ENCODE measurements around the gene BMF. TPM values are rescaled to one million over a fixed set of nuclear protein-coding genes. Genes with fewer than 3 reads are reported as not detected.

BMF gene
- total RNA-seq, 3 donors from 2014 or later: 8.2 to 24.4 (median 9.3) TPM

- H3K27ac ChIP-seq: peak overlapping the region; percentile 69 to 83
These were observed 61.8 kb downstream of the BMF start for GRCh38 chr15:40046721-40047414.

GRCh38 chr15:40045572-40046217, 63.0 kb downstream of the BMF start:
- DNase-seq (ENCODE audit: low spot score in 2 of 2): no peak
- no peaks in the 10 kb centered on the region for H3K9me3 ChIP-seq
- no peak for TF ChIP-seq CTCF (IDR thresholded peaks at IDR 0.05)
- no peak for TF ChIP-seq POLR2A (IDR thresholded peaks at IDR 0.05)
- TF ChIP-seq POLR2AphosphoS5 (IDR thresholded peaks at IDR 0.05): no peak
- H3K4me3 ChIP-seq: no peak overlapping the region
- no peaks in the 10 kb centered on the region for H3K36me3 ChIP-seq
- intact Hi-C loops (cut with DNase I; ENCODE audit: low total_unique reads): loop anchor here (10.0 kb wide), 1 partner anchor 229 kb away; no protein-coding TSS in a partner anchor
- no peaks in the 10 kb centered on the region for H3K27me3 ChIP-seq
- H3K27ac ChIP-seq: peak overlapping the region; percentile 62 to 64
- H3K4me1 ChIP-seq: peaks cover 0 to 5% of the 10 kb centered on the region in 2 donors

More at GRCh38 chr15:40046721-40047414, 61.8 kb downstream of the BMF start:
- H3K27me3 ChIP-seq: no peaks in the 10 kb centered on the region
- no peaks in the 10 kb centered on the region for H3K9me3 ChIP-seq
- no peak for DNase-seq (ENCODE audit: low spot score in 2 of 2)
- H3K4me1 ChIP-seq: peaks cover 0 to 5% of the 10 kb centered on the region in 2 donors
- intact Hi-C loops (cut with DNase I; ENCODE audit: low total_unique reads): loop anchor here (10.0 kb wide), 1 partner anchor 228 kb away; no protein-coding TSS in a partner anchor
- H3K36me3 ChIP-seq: no peaks in the 10 kb centered on the region
- TF ChIP-seq POLR2AphosphoS5 (IDR thresholded peaks at IDR 0.05) (no peak), CTCF (IDR thresholded peaks at IDR 0.05) (no peak), POLR2A (IDR thresholded peaks at IDR 0.05) (no peak)
- H3K4me3 ChIP-seq: no peak overlapping the region

GRCh38 chr15:40044717-40045571, 63.7 kb downstream of the BMF start:
- no peaks in the 10 kb centered on the region for H3K27me3 ChIP-seq
- no peaks in the 10 kb centered on the region for H3K9me3 ChIP-seq
- H3K36me3 ChIP-seq: no peaks in the 10 kb centered on the region
- DNase-seq (ENCODE audit: low spot score in 2 of 2): peak; percentile 80 to 85
- peak overlapping the region in 2 of 3 donors; percentile 17 to 50 for H3K4me3 ChIP-seq
- intact Hi-C loops (cut with DNase I; ENCODE audit: low total_unique reads): loop anchor here (10.0 kb wide), 1 partner anchor 230 kb away; no protein-coding TSS in a partner anchor
- TF ChIP-seq POLR2AphosphoS5 (IDR thresholded peaks at IDR 0.05): peak in 2 of 3 donors; percentile 53 to 54
- no peak for TF ChIP-seq POLR2A (IDR thresholded peaks at IDR 0.05)
- TF ChIP-seq CTCF (IDR thresholded peaks at IDR 0.05): peak; percentile 64 to 94 (median 94)
- H3K27ac ChIP-seq: peak overlapping the region; percentile 62 to 64
- peaks cover 0 to 5% of the 10 kb centered on the region in 2 donors for H3K4me1 ChIP-seq

- Histone ChIP-seq H3K4me1 (peaks cover 0 to 5% of the 10 kb centered on the region in 2 donors), H3K27ac (peak overlapping the region; percentile 62 to 64), H3K27me3 (no peaks in the 10 kb centered on the region), H3K9me3 (no peaks in the 10 kb centered on the region), H3K36me3 (no peaks in the 10 kb centered on the region), H3K4me3 (no peak overlapping the region)
- intact Hi-C loops (cut with DNase I; ENCODE audit: low total_unique reads): loop anchor here (10.0 kb wide), 1 partner anchor 231 kb away; no protein-coding TSS in a partner anchor
- no peak for TF ChIP-seq CTCF (IDR thresholded peaks at IDR 0.05)
- TF ChIP-seq POLR2A (IDR thresholded peaks at IDR 0.05): no peak
- TF ChIP-seq POLR2AphosphoS5 (IDR thresholded peaks at IDR 0.05): no peak
- DNase-seq (ENCODE audit: low spot score in 2 of 2): no peak
These were observed 64.6 kb downstream of the BMF start for GRCh38 chr15:40043927-40044716.

Data from breast epithelium (tissue), 4 donors.